H9 (cell line): Measurements from ENCODE around the gene DNAJB9. TPM values are rescaled to one million over a fixed set of nuclear protein-coding genes. Genes with fewer than 3 reads are reported as not detected.

Experiments
- DNase-seq: peaks from one replicate; pipeline ENCODE4 v3.0.0-alpha.2; 2017
- H2AFZ ChIP-seq: one replicate; pipeline ENCODE4 v1.6.1; 2013; ENCODE audit warnings: mild to moderate bottlenecking, low read length, control low read depth, moderate library complexity
- H2AK5ac ChIP-seq: 2 replicates; pipeline ENCODE4 v1.6.1; 2013; ENCODE audit warnings: low read length, control low read depth, mixed read lengths; ENCODE audit not compliant: insufficient read length
- H2BK120ac ChIP-seq: one replicate; pipeline ENCODE4 v1.6.1; 2013; ENCODE audit warnings: low read depth, mild to moderate bottlenecking, low read length, control low read depth, inconsistent platforms; ENCODE audit not compliant: poor library complexity, severe bottlenecking
- H2BK12ac ChIP-seq: 2 replicates; pipeline ENCODE4 v1.6.1; 2013; ENCODE audit warnings: low read length, control low read depth, mixed read lengths, low read depth; ENCODE audit not compliant: insufficient read length
- H2BK15ac ChIP-seq: 2 replicates; pipeline ENCODE4 v1.6.1; 2013; ENCODE audit warnings: low read depth, low read length, control low read depth
- H2BK20ac ChIP-seq: one replicate; pipeline ENCODE4 v1.6.1; 2013; ENCODE audit warnings: low read depth, mild to moderate bottlenecking, low read length, control low read depth, inconsistent platforms; ENCODE audit not compliant: poor library complexity, severe bottlenecking
- H2BK5ac ChIP-seq: 2 replicates; pipeline ENCODE4 v1.6.1; 2013; ENCODE audit warnings: low read length, control low read depth, mixed read lengths; ENCODE audit not compliant: insufficient read length
- H3K14ac ChIP-seq: 2 replicates; pipeline ENCODE4 v1.6.1; 2013; ENCODE audit warnings: low read length, control low read depth; ENCODE audit not compliant: insufficient read depth
- H3K18ac ChIP-seq: 2 replicates; pipeline ENCODE4 v1.6.1; 2013; ENCODE audit warnings: low read depth, mild to moderate bottlenecking, mixed read lengths, low read length, control low read depth; ENCODE audit not compliant: insufficient read length
- H3K23ac ChIP-seq: 2 replicates; pipeline ENCODE4 v1.6.1; 2013; ENCODE audit warnings: low read length, control low read depth, mixed read lengths, low read depth; ENCODE audit not compliant: insufficient read length
- H3K23me2 ChIP-seq: 2 replicates; pipeline ENCODE4 v1.6.1; 2013; ENCODE audit warnings: low read depth, mild to moderate bottlenecking, mixed read lengths, low read length, control low read depth; ENCODE audit not compliant: insufficient read length, poor library complexity, severe bottlenecking
- H3K27ac ChIP-seq: 2 replicates; pipeline ENCODE4 v1.5.1; 2013; ENCODE audit warnings: low read length, control low read depth, mixed read lengths, low read depth; ENCODE audit not compliant: insufficient read length
- H3K27me3 ChIP-seq: 2 replicates; pipeline ENCODE4 v1.6.1; 2013; ENCODE audit warnings: low read length, control low read depth, inconsistent platforms; ENCODE audit not compliant: insufficient read depth
- H3K4ac ChIP-seq: 2 replicates; pipeline ENCODE4 v1.6.1; 2013; ENCODE audit warnings: low read depth, mild to moderate bottlenecking, control low read depth, inconsistent platforms, low read length, moderate library complexity
- H3K4me1 ChIP-seq: 2 replicates; pipeline ENCODE4 v1.6.1; 2013; ENCODE audit warnings: low read length, control low read depth, inconsistent platforms; ENCODE audit not compliant: insufficient read depth
- H3K4me2 ChIP-seq: 2 replicates; pipeline ENCODE4 v1.6.1; 2013; ENCODE audit warnings: low read length, control low read depth, mixed read lengths; ENCODE audit not compliant: insufficient read length, insufficient read depth
- H3K56ac ChIP-seq: 2 replicates; pipeline ENCODE4 v1.6.1; 2013; ENCODE audit warnings: low read depth, mild to moderate bottlenecking, mixed read lengths, low read length, control low read depth; ENCODE audit not compliant: insufficient read length
- H3K79me1 ChIP-seq: 2 replicates; pipeline ENCODE4 v1.6.1; 2013; ENCODE audit warnings: low read depth, mild to moderate bottlenecking, moderate library complexity, low read length, control low read depth, inconsistent platforms; ENCODE audit not compliant: insufficient read depth, poor library complexity, severe bottlenecking
- H3K79me2 ChIP-seq: 2 replicates; pipeline ENCODE4 v1.6.1; 2013; ENCODE audit warnings: low read length, control low read depth, inconsistent platforms; ENCODE audit not compliant: insufficient read depth
- H3K9ac ChIP-seq: 2 replicates; pipeline ENCODE4 v1.6.1; 2013; ENCODE audit warnings: low read length, control low read depth, mixed read lengths; ENCODE audit not compliant: insufficient read length; ENCODE audit errors: extremely low read depth
- H3K9me3 ChIP-seq: one replicate; pipeline ENCODE4 v1.6.1; 2013; ENCODE audit warnings: low read depth, low read length, inconsistent platforms; ENCODE audit not compliant: control insufficient read depth
- H3T11ph ChIP-seq: one replicate; pipeline ENCODE4 v1.6.1; 2013; ENCODE audit warnings: mild to moderate bottlenecking, low read length, control low read depth, inconsistent platforms
- H4K20me1 ChIP-seq: one replicate; pipeline ENCODE4 v1.6.1; 2013; ENCODE audit not compliant: control insufficient read depth, insufficient read length, insufficient read depth
- H4K5ac ChIP-seq: 2 replicates; pipeline ENCODE4 v1.6.1; 2013; ENCODE audit warnings: low read depth, mild to moderate bottlenecking, mixed read lengths, low read length, control low read depth; ENCODE audit not compliant: insufficient read length
- H4K8ac ChIP-seq: replicated peaks from 2 replicates; pipeline ENCODE4 v1.6.1; 2013; ENCODE audit warnings: low read length, control low read depth, mixed read lengths, low read depth; ENCODE audit not compliant: insufficient read length
- H4K91ac ChIP-seq: 2 replicates; pipeline ENCODE4 v1.6.1; 2013; ENCODE audit warnings: low read depth, mild to moderate bottlenecking, moderate library complexity, mixed read lengths, low read length, control low read depth; ENCODE audit not compliant: insufficient read length
- H3K27ac Mint-ChIP-seq, 3 experiments: 2 replicates in 2 of 3; 3 replicates in 1 of 3; pipeline ENCODE4 v1.8.0; 2020 to 2021; ENCODE audit warnings: mixed read lengths in 3 of 3, mild to moderate bottlenecking in 1 of 3, moderate library complexity in 1 of 3
- H3K27me3 Mint-ChIP-seq: 2 replicates; pipeline ENCODE4 v1.8.0; 2021; ENCODE audit warnings: low read depth, mild to moderate bottlenecking, moderate library complexity, mixed read lengths
- H3K36me3 Mint-ChIP-seq, 3 experiments: 2 replicates in 2 of 3; 3 replicates in 1 of 3; pipeline ENCODE4 v1.8.0; 2020 to 2021; ENCODE audit warnings: low read depth in 3 of 3, mixed read lengths in 3 of 3; ENCODE audit not compliant: insufficient read depth in 1 of 3
- H3K4me1 Mint-ChIP-seq, 2 experiments: 2 replicates each; pipeline ENCODE4 v1.8.0; 2020; ENCODE audit warnings: mixed read lengths in 2 of 2
- H3K4me3 Mint-ChIP-seq, 2 experiments: 2 replicates in 1 of 2; 3 replicates in 1 of 2; pipeline ENCODE4 v1.8.0; 2020 to 2021; ENCODE audit warnings: mild to moderate bottlenecking in 2 of 2, mixed read lengths in 2 of 2, moderate library complexity in 1 of 2
- H3K9me3 Mint-ChIP-seq, 2 experiments: 2 replicates in 1 of 2; 3 replicates in 1 of 2; pipeline ENCODE4 v1.8.0; 2020; ENCODE audit warnings: mild to moderate bottlenecking in 2 of 2, mixed read lengths in 2 of 2, moderate library complexity in 1 of 2
- WGBS: extraction: QIAGEN DNeasy Blood & Tissue Kit; methylation state at CpG from one replicate; pipeline ENCODE4 v1.1.7; 2013; ENCODE audit warnings: missing lambda C conversion rate, low lambda C conversion rate, mixed read lengths; ENCODE audit not compliant: insufficient read length; ENCODE audit errors: extremely low coverage; 5-methylcytosine and 5-hydroxymethylcytosine counted together
- total RNA-seq: library from RNA; stranded (reverse); gene quantifications from 2 replicates; pipeline ENCODE4 v1.2.1, GENCODE V29; 2021
- TF ChIP-seq, protein P1 (sequence below): fragments of 200-600 bp; sonication (generic); conservative IDR thresholded peaks from 3 replicates; pipeline ENCODE4 v1.8.0; 2021; ENCODE audit warnings: antibody characterized with exemption, mild to moderate bottlenecking

DNAJB9 gene
- total RNA-seq, 1 experiment from 2014 or later = 11.3 TPM

DNA sequence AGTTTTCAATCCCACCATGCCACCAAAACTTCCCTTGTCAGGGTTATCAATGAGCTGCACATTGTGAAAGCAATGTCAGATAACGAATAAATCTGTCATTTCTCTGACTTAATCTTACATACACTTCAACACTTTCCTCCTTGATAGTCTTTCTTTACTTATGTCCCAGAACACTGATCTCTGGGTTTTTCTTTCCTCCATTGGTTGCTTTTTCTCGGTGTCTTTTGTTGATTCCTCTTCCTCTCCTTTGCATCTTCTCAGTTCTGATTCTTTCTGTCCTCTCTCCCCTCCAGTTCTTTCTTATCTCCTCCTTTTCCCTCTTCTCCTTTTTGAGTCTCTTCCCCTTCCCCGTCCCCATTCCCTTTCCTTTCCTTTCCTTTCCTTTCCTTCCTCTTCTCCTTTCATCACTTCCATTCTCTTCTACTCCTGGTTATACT is 16.6 kb downstream of the DNAJB9 start:
- no CpG with 5 or more reads among the region's 3 CpGs for WGBS
- Histone ChIP-seq H4K20me1 (no peaks in the 10 kb centered on the region), H4K91ac (no peak overlapping the region), H3K23me2 (no peaks in the 10 kb centered on the region), H3K27me3 (no peaks in the 10 kb centered on the region), H2BK5ac (no peak overlapping the region), H3K56ac (no peak overlapping the region), H3K27ac (no peak overlapping the region), H3K79me1 (no peaks in the 10 kb centered on the region), H3K4ac (no peak overlapping the region), H3K23ac (no peak overlapping the region), H2BK20ac (no peak overlapping the region), H3K9me3 (no peaks in the 10 kb centered on the region), H2AK5ac (no peak overlapping the region), H3K4me2 (no peak overlapping the region), H3K14ac (no peak overlapping the region), H2BK120ac (no peak overlapping the region), H2BK12ac (no peak overlapping the region), H3K9ac (no peak overlapping the region), H2AFZ (no peak overlapping the region), H3T11ph (no peak overlapping the region), H4K8ac (no peak overlapping the region), H4K5ac (no peak overlapping the region), H2BK15ac (no peak overlapping the region), H3K79me2 (no peaks in the 10 kb centered on the region), H3K4me1 (peaks cover 7% of the 10 kb centered on the region), H3K18ac (no peak overlapping the region)
- H3K4me1 Mint-ChIP-seq = peaks cover 14 to 17% of the 10 kb centered on the region in 2 experiments
- DNase-seq = no peak
- H3K4me3 Mint-ChIP-seq = no peak overlapping the region
- no peaks in the 10 kb centered on the region for H3K9me3 Mint-ChIP-seq
- H3K27ac Mint-ChIP-seq = no peak overlapping the region
- peaks cover 4% of the 10 kb centered on the region; the same call in 1 of the 2 replicates for H3K27me3 Mint-ChIP-seq
- TF ChIP-seq, protein P1, sequence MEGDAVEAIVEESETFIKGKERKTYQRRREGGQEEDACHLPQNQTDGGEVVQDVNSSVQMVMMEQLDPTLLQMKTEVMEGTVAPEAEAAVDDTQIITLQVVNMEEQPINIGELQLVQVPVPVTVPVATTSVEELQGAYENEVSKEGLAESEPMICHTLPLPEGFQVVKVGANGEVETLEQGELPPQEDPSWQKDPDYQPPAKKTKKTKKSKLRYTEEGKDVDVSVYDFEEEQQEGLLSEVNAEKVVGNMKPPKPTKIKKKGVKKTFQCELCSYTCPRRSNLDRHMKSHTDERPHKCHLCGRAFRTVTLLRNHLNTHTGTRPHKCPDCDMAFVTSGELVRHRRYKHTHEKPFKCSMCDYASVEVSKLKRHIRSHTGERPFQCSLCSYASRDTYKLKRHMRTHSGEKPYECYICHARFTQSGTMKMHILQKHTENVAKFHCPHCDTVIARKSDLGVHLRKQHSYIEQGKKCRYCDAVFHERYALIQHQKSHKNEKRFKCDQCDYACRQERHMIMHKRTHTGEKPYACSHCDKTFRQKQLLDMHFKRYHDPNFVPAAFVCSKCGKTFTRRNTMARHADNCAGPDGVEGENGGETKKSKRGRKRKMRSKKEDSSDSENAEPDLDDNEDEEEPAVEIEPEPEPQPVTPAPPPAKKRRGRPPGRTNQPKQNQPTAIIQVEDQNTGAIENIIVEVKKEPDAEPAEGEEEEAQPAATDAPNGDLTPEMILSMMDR = no peak
- H3K36me3 Mint-ChIP-seq = peaks cover 0 to 2% (median 0%) of the 10 kb centered on the region in 3 experiments; a peak in 1 of 7 replicates
